ENCODE measurements around the gene TRAP1. TPM values are rescaled to one million over a fixed set of nuclear protein-coding genes. Genes with fewer than 3 reads are reported as not detected.

The TRAP1 gene
- total RNA-seq, 1 experiment from 2014 or later, result 137 TPM

- Histone ChIP-seq H3K4me1 (ENCODE audit: control insufficient read depth, insufficient read depth, low read length) (no peaks in the 10 kb centered on the region), H3K27ac (ENCODE audit: low read length) (no peak overlapping the region), H3K36me3 (ENCODE audit: control insufficient read depth, insufficient read depth, low read length) (peaks cover 18% of the 10 kb centered on the region), H3K4me3 (ENCODE audit: low read depth in 2 of 2, low read length in 2 of 2) (no peak overlapping the region), H3K9me3 (ENCODE audit: control insufficient read depth, insufficient read depth, low read depth, low read length) (no peaks in the 10 kb centered on the region), H3K27me3 (ENCODE audit: control insufficient read depth, insufficient read depth, low read length) (no peaks in the 10 kb centered on the region)
- intact Hi-C loops (cut with micrococcal nuclease; ENCODE audit: unreplicated experiment), result no loop called here
- ChIA-PET POLR2A (no interaction called here), CTCF (no interaction called here)
- BruUV-seq (replicated peaks), result no TSS peak
- DNase-seq (ENCODE audit: low read depth, low spot score) (no peak), ATAC-seq (no peak)
- in situ Hi-C loops (cut with HindIII; ENCODE audit: low pct_unique_long_range_greater_than_20kb, low sequenced_read_pairs), result no loop called here
- TF ChIP-seq POLR2AphosphoS5 (IDR thresholded peaks at IDR 0.05; ENCODE audit: low read depth, low read length), result no peak
- no peak for TF ChIP-seq SIN3A (IDR thresholded peaks at IDR 0.05; ENCODE audit: borderline replicate concordance, insufficient read depth, low read depth, low read length)
- TF ChIP-seq, protein P1, sequence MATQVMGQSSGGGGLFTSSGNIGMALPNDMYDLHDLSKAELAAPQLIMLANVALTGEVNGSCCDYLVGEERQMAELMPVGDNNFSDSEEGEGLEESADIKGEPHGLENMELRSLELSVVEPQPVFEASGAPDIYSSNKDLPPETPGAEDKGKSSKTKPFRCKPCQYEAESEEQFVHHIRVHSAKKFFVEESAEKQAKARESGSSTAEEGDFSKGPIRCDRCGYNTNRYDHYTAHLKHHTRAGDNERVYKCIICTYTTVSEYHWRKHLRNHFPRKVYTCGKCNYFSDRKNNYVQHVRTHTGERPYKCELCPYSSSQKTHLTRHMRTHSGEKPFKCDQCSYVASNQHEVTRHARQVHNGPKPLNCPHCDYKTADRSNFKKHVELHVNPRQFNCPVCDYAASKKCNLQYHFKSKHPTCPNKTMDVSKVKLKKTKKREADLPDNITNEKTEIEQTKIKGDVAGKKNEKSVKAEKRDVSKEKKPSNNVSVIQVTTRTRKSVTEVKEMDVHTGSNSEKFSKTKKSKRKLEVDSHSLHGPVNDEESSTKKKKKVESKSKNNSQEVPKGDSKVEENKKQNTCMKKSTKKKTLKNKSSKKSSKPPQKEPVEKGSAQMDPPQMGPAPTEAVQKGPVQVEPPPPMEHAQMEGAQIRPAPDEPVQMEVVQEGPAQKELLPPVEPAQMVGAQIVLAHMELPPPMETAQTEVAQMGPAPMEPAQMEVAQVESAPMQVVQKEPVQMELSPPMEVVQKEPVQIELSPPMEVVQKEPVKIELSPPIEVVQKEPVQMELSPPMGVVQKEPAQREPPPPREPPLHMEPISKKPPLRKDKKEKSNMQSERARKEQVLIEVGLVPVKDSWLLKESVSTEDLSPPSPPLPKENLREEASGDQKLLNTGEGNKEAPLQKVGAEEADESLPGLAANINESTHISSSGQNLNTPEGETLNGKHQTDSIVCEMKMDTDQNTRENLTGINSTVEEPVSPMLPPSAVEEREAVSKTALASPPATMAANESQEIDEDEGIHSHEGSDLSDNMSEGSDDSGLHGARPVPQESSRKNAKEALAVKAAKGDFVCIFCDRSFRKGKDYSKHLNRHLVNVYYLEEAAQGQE (IDR thresholded peaks at IDR 0.05; ENCODE audit: insufficient read depth in 1 of 2, low read depth in 2 of 2, low read length in 1 of 2), result no peak
- no peak for TF ChIP-seq TCF7L2 (IDR thresholded peaks at IDR 0.05; ENCODE audit: low read depth, low read length)
- TF ChIP-seq, protein P2, sequence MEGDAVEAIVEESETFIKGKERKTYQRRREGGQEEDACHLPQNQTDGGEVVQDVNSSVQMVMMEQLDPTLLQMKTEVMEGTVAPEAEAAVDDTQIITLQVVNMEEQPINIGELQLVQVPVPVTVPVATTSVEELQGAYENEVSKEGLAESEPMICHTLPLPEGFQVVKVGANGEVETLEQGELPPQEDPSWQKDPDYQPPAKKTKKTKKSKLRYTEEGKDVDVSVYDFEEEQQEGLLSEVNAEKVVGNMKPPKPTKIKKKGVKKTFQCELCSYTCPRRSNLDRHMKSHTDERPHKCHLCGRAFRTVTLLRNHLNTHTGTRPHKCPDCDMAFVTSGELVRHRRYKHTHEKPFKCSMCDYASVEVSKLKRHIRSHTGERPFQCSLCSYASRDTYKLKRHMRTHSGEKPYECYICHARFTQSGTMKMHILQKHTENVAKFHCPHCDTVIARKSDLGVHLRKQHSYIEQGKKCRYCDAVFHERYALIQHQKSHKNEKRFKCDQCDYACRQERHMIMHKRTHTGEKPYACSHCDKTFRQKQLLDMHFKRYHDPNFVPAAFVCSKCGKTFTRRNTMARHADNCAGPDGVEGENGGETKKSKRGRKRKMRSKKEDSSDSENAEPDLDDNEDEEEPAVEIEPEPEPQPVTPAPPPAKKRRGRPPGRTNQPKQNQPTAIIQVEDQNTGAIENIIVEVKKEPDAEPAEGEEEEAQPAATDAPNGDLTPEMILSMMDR (IDR thresholded peaks at IDR 0.05), result no peak
Measured at GRCh38 chr16:3759736-3760135, 42.4 kb upstream of the TRAP1 start.

- H3K9me3 ChIP-seq (ENCODE audit: control insufficient read depth, insufficient read depth, low read depth, low read length), result no peaks in the 10 kb centered on the region
- no peaks in the 10 kb centered on the region for H3K27me3 ChIP-seq (ENCODE audit: control insufficient read depth, insufficient read depth, low read length)
- DNase-seq (ENCODE audit: low read depth, low spot score), result no peak
- peaks cover 24% of the 10 kb centered on the region for H3K36me3 ChIP-seq (ENCODE audit: control insufficient read depth, insufficient read depth, low read length)
- no peak overlapping the region for H3K27ac ChIP-seq (ENCODE audit: low read length)
- intact Hi-C loops (cut with micrococcal nuclease; ENCODE audit: unreplicated experiment) (no loop called here), in situ Hi-C loops (cut with HindIII; ENCODE audit: low pct_unique_long_range_greater_than_20kb, low sequenced_read_pairs) (no loop called here)
- TF ChIP-seq, protein P2 (IDR thresholded peaks at IDR 0.05), result no peak
- no peak for TF ChIP-seq SIN3A (IDR thresholded peaks at IDR 0.05; ENCODE audit: borderline replicate concordance, insufficient read depth, low read depth, low read length)
- TF ChIP-seq, protein P1 (IDR thresholded peaks at IDR 0.05; ENCODE audit: insufficient read depth in 1 of 2, low read depth in 2 of 2, low read length in 1 of 2), result no peak
- no peak for TF ChIP-seq TCF7L2 (IDR thresholded peaks at IDR 0.05; ENCODE audit: low read depth, low read length)
- TF ChIP-seq POLR2AphosphoS5 (IDR thresholded peaks at IDR 0.05; ENCODE audit: low read depth, low read length), result no peak
- ATAC-seq, result no peak
- CTCF ChIA-PET, result no interaction called here
- H3K4me1 ChIP-seq (ENCODE audit: control insufficient read depth, insufficient read depth, low read length), result no peaks in the 10 kb centered on the region
- H3K4me3 ChIP-seq (ENCODE audit: low read depth in 2 of 2, low read length in 2 of 2), result no peak overlapping the region
- POLR2A ChIA-PET, result no interaction called here
- BruUV-seq (replicated peaks), result no TSS peak
Measured at GRCh38 chr16:3756113-3756512, 38.8 kb upstream of the TRAP1 start.

All from Panc1 (cell line).